Measurements from ENCODE around the gene TGM2. TPM values are rescaled to one million over a fixed set of nuclear protein-coding genes. Genes with fewer than 3 reads are reported as not detected.

The TGM2 gene
- total and polyA plus RNA-seq, 9 of the 15 experiments (the other 6 are each of a cell fraction or from before 2014, with no cell fraction given), result 5.5 to 78.5 (median 37.6) TPM

DNA sequence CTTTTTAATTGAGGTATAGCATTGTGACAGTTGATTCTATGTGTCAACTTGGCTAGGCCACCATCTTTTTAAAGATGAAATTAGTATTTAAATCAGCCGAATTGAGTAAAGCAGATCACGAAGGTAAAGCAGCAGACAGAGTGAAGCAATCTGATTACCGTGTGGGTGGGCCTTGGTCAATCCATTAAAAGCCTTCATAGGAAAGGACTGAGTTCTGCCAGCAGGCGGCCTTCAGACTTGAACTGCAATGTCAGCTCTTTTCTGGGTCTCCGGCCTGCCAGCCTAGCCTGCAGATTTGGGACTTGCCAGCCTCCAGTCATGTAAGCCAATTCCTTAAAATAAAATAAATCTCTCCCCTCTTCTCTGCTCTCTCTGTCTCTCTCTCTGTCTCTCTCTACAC, 22.4 kb upstream of the TGM2 start (continued):
- TF ChIP-seq PRDM10 (IDR thresholded peaks at IDR 0.05; ENCODE audit: partially characterized antibody) (no peak), MAFF (IDR thresholded peaks at IDR 0.05; ENCODE audit: low read length) (peak; percentile 97), FOXA1 (IDR thresholded peaks at IDR 0.05; ENCODE audit: borderline replicate concordance) (no peak), ZSCAN32 (CRISPR knock-in tag; IDR thresholded peaks at IDR 0.05) (no peak), TBP (optimal IDR thresholded peaks at IDR 0.05; ENCODE audit: low read depth, low read length) (no peak), HDAC2 (IDR thresholded peaks at IDR 0.05) (no peak), TCF7 (IDR thresholded peaks at IDR 0.05; ENCODE audit: borderline replicate concordance) (no peak), MYBL2 (IDR thresholded peaks at IDR 0.05; ENCODE audit: low read depth) (no peak), MYBL2 (CRISPR knock-in tag; IDR thresholded peaks at IDR 0.05; ENCODE audit: borderline replicate concordance) (no peak), THAP7 (CRISPR knock-in tag; IDR thresholded peaks at IDR 0.05) (no peak), XRCC4 (IDR thresholded peaks at IDR 0.05; ENCODE audit: extremely low read depth, insufficient read depth, insufficient read length) (no peak), C11orf30 (IDR thresholded peaks at IDR 0.05; ENCODE audit: low read depth) (peak; percentile 97), FOXM1 (IDR thresholded peaks at IDR 0.05; ENCODE audit: low read depth) (no peak), FOXM1 (CRISPR knock-in tag; IDR thresholded peaks at IDR 0.05; ENCODE audit: low read depth) (no peak), KLF10 (CRISPR knock-in tag; IDR thresholded peaks at IDR 0.05) (no peak), NFYB (IDR thresholded peaks at IDR 0.05; ENCODE audit: extremely low read depth, insufficient read length) (no peak), MAFG (tag; conservative IDR thresholded peaks at IDR 0.05) (peak; percentile 97), HDAC6 (IDR thresholded peaks at IDR 0.05; ENCODE audit: low read depth, low read length) (no peak), MAFK (IDR thresholded peaks at IDR 0.05; ENCODE audit: low read length) (peak; percentile 97), CSDE1 (IDR thresholded peaks at IDR 0.05) (no peak), KAT2B (IDR thresholded peaks at IDR 0.05; ENCODE audit: low read depth, low read length) (no peak), ZNF316 (IDR thresholded peaks at IDR 0.05) (peak; percentile 99), HDGF (IDR thresholded peaks at IDR 0.05) (no peak), SMARCA5 (IDR thresholded peaks at IDR 0.05) (no peak), FOS (IDR thresholded peaks at IDR 0.05; ENCODE audit: extremely low read depth, insufficient read length) (no peak), ZNF12 (CRISPR knock-in tag; IDR thresholded peaks at IDR 0.05) (no peak), POLR2AphosphoS2 (IDR thresholded peaks at IDR 0.05; ENCODE audit: low read length) (no peak), BRF1 (IDR thresholded peaks at IDR 0.05; ENCODE audit: borderline replicate concordance, extremely low read depth, insufficient read length) (no peak)
- TF ChIP-seq, protein P1, sequence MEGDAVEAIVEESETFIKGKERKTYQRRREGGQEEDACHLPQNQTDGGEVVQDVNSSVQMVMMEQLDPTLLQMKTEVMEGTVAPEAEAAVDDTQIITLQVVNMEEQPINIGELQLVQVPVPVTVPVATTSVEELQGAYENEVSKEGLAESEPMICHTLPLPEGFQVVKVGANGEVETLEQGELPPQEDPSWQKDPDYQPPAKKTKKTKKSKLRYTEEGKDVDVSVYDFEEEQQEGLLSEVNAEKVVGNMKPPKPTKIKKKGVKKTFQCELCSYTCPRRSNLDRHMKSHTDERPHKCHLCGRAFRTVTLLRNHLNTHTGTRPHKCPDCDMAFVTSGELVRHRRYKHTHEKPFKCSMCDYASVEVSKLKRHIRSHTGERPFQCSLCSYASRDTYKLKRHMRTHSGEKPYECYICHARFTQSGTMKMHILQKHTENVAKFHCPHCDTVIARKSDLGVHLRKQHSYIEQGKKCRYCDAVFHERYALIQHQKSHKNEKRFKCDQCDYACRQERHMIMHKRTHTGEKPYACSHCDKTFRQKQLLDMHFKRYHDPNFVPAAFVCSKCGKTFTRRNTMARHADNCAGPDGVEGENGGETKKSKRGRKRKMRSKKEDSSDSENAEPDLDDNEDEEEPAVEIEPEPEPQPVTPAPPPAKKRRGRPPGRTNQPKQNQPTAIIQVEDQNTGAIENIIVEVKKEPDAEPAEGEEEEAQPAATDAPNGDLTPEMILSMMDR (IDR thresholded peaks at IDR 0.05 in 2 of 3, conservative IDR thresholded peaks at IDR 0.05 in 1 of 3; ENCODE audit: insufficient read depth in 2 of 3, low read depth in 1 of 3, low read length in 3 of 3), result peak; percentile 41 to 55 (median 46); a peak in 5 of 6 replicates
